Thoracic aorta (tissue), 2 donors: ENCODE data around the gene MYOCOS. TPM values are rescaled to one million over a fixed set of nuclear protein-coding genes. Genes with fewer than 3 reads are reported as not detected.
A peak's percentile ranks its signal among the peaks of the same experiment; 100 is the strongest.
"Not testable (repeated sequence)": the region's sequence is repeated elsewhere in the genome, so short reads cannot be mapped to it uniquely, and the experiment has no call there.

Experiments
- ATAC-seq: fragments of 150-250 bp; one replicate; pipeline ENCODE4 v1.8.0; 2017; ENCODE audit warnings: low read depth; ENCODE audit not compliant: insufficient number of reproducible peaks, low FRiP score
- DNase-seq: peaks from one replicate; pipeline ENCODE4 v3.0.0-alpha.2; 2020; ENCODE audit warnings: low spot score
- H3K27ac ChIP-seq, 2 donors: fragments of 200-600 bp; sonication (generic); 1 replicate in 1 of 2; 2 replicates in 1 of 2; pipeline ENCODE4 v1.5.1; 2016; ENCODE audit warnings: mild to moderate bottlenecking in 2 of 2, moderate library complexity in 2 of 2
- H3K27me3 ChIP-seq: fragments of 200-600 bp; sonication (generic); replicated peaks from 2 replicates; pipeline ENCODE4 v1.6.0; 2016; ENCODE audit warnings: mild to moderate bottlenecking; ENCODE audit not compliant: insufficient read depth
- H3K36me3 ChIP-seq: fragments of 200-600 bp; sonication (generic); one replicate; pipeline ENCODE4 v1.5.1; 2016
- H3K4me1 ChIP-seq, 2 donors: fragments of 200-600 bp; sonication (generic); 1 replicate in 1 of 2; 2 replicates in 1 of 2; pipeline versions ENCODE4 v1.5.1 to v1.6.0; 2016; ENCODE audit warnings: low read depth in 2 of 2, mild to moderate bottlenecking in 1 of 2; ENCODE audit not compliant: control insufficient read depth in 1 of 2
- H3K4me3 ChIP-seq: fragments of 200-600 bp; sonication (generic); 2 replicates; pipeline ENCODE4 v1.5.1; 2016; ENCODE audit warnings: mild to moderate bottlenecking
- H3K9me3 ChIP-seq: fragments of 200-600 bp; sonication (generic); 2 replicates; pipeline ENCODE4 v1.5.1; 2016
- total RNA-seq, 2 donors: library from RNA; depleted of rRNA; stranded (reverse); fragments of >200 nt; gene quantifications; one replicate each; pipeline versions ENCODE4 v1.1.0 to v1.2.3, GENCODE V29; 2016
- TF ChIP-seq, protein P1 (sequence below): fragments of 200-600 bp; sonication (generic); IDR thresholded peaks from one replicate; pipeline ENCODE4 v1.5.1; 2019; ENCODE audit warnings: antibody characterized with exemption

MYOCOS gene
- total RNA-seq, 2 donors from 2014 or later = not detected

DNA sequence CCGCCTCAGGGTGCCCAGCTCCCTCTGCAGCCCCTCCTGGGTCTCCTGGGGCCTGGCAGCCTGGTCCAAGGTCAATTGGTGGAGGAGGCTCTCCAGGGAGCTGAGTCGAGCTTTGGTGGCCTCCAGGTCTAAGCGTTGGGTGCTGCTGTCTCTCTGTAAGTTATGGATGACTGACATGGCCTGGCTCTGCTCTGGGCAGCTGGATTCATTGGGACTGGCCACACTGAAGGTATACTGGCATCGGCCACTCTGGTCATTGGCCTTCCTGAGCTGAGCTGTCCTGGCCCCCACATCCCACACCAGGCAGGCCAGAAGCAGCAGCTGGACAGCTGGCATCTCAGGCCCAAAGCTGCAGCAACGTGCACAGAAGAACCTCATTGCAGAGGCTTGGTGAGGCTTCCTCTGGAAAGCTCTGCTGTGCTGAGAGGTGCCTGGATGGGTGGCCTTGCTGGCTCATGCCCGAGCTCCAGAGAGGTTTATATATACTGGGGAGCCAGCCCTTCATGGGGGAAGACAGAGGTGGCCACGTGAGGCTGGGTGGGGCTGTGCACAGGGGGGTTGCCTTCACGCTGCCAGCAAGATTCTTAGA, 30.3 kb downstream of the MYOCOS start, which contains the start of gene MYOC:
Gene MYOC, minus strand, starts transcription at position 455 of the 589 bp plus-strand sequence. Its CDS starts 77 bp downstream, at position 378.
- TF ChIP-seq, protein P1, sequence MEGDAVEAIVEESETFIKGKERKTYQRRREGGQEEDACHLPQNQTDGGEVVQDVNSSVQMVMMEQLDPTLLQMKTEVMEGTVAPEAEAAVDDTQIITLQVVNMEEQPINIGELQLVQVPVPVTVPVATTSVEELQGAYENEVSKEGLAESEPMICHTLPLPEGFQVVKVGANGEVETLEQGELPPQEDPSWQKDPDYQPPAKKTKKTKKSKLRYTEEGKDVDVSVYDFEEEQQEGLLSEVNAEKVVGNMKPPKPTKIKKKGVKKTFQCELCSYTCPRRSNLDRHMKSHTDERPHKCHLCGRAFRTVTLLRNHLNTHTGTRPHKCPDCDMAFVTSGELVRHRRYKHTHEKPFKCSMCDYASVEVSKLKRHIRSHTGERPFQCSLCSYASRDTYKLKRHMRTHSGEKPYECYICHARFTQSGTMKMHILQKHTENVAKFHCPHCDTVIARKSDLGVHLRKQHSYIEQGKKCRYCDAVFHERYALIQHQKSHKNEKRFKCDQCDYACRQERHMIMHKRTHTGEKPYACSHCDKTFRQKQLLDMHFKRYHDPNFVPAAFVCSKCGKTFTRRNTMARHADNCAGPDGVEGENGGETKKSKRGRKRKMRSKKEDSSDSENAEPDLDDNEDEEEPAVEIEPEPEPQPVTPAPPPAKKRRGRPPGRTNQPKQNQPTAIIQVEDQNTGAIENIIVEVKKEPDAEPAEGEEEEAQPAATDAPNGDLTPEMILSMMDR = no peak
- Histone ChIP-seq H3K27ac (peak within 1 kb of the TSS; percentile 87), H3K4me3 (no peak within 1 kb of the TSS), H3K4me1 (peaks cover 36 to 58% of the 10 kb centered on the region in 2 donors), H3K9me3 (no peaks in the 10 kb centered on the region), H3K27me3 (no peaks in the 10 kb centered on the region), H3K36me3 (no peaks in the 10 kb centered on the region)
- ATAC-seq (no peak), DNase-seq (no peak)

DNA sequence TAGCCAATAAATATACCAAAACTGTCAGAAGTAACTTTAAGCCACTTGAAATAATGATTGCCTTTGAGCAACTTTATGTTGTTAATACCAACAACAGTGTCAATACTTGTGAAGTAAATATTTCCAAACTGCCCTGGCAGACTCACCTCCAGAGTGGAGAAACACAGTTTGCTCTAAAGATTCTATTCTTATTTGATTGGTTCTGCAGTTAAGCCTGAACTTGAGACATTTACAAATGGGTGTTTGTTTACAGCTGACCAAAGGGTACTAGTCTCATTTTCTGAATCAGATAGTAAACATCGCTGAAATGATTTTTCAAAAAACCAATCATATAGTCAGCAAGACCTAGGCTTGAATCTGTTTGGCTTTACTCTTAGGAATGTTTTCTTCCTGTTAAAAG, 31.8 kb downstream of the MYOCOS start:
- H3K4me3 ChIP-seq = peak overlapping the region; percentile 49
- no peaks in the 10 kb centered on the region for H3K27me3 ChIP-seq
- H3K36me3 ChIP-seq = no peaks in the 10 kb centered on the region
- H3K4me1 ChIP-seq = peaks cover 36 to 62% of the 10 kb centered on the region in 2 donors
- peak overlapping the region; percentile 87 for H3K27ac ChIP-seq
- DNase-seq (no peak), ATAC-seq (no peak)
- no peaks in the 10 kb centered on the region for H3K9me3 ChIP-seq
- TF ChIP-seq, protein P1 = no peak

DNA sequence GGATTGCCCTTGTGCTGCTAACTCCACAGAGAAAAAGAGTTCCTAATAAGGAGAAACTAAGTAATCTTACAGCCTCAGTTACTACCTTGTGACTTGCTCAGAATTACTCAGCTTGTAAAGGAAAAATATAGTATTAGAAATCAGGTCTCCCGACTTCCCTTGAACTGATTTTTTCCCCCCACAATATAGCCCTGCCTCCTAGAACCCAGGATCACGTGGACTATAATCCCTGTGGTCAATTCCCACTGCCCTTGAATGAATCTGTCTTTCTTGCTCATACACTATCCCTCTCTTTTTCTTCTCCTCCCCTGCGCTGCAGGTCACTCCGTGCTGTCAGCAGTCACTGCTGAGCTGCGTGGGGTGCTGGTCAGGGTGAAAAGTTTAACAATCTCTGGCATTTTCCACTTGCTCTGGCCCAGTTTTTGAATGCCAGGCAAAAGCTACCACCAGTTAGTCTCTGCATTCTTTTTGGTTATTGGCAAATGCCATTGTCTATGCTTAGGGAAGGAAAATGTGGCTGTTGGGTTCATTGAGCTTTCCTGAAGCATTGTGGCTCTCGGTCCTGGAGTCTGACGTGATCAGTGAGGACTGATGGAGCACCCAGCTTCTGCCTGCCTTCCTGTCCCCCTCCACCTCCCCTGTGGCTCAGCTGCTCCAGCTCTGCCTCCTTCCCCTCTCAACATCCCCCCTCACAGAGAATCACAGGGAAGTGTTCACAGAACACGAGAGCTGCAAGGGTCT, 32.3 kb downstream of the MYOCOS start:
- DNase-seq (no peak), ATAC-seq (peak; percentile 42)
- H3K36me3 ChIP-seq = no peaks in the 10 kb centered on the region
- H3K27ac ChIP-seq = peak overlapping the region; percentile 87
- H3K9me3 ChIP-seq = no peaks in the 10 kb centered on the region
- peak overlapping the region; percentile 49 for H3K4me3 ChIP-seq
- peaks cover 36 to 62% of the 10 kb centered on the region in 2 donors for H3K4me1 ChIP-seq
- TF ChIP-seq, protein P1 = no peak
- H3K27me3 ChIP-seq = no peaks in the 10 kb centered on the region

DNA sequence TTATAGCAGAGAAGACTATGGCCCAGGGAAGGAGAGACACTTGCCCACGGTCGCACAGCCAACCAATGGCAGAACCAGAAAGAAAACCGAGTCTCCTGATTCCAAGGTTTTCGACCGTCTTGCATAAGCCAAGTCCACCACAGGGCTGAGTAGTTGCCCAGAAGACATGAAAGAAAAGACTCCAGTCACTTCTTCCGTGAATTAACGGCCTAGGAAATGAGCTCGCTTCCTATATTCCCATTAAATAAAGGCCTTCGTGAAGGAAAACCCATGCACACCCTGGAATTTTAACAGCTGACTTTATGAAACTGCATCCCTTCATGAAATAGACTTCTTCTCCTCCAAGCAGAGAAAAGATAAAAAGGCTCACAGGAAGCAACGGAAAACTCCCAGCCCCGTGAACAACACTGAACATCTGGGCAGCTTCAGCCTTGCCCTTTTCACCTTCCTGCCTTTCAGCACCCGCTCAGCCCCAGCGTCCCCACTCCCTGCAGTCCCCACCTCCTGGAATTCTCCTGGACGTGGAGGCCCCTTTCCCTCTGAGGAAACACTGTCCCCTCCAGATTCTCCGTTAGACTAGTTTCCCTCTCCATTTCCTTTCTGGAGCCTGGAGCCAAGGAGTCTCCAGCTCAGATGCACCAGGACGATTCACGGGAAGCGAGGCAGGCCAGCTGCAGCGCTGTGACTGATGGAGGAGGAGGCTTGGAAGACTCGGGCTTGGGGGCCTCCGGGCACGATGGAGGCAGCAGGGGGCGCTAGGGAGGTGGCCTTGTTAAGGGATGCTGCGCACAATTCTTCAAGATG, 33.1 kb downstream of the MYOCOS start:
- peak overlapping the region; percentile 49 for H3K4me3 ChIP-seq
- no peak for DNase-seq
- TF ChIP-seq, protein P1 = peak; percentile 54

DNA sequence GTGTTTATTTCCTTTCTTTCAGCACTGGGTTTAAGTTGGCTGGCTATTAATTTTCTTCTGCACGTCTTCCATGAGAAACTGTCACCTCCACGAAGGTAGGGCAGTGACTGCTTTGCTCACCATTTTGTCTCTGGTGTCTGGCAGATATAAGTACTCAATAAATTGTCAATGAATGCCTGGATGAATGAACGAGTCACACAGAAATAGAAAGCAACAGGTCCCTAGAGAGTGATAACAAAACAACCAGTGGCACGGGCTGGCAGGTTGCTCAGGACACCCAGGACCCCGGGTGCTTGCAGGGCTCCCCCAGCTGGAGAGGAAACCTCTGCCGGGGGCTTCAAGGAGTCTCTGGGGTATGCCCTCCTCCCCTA, 33.7 kb downstream of the MYOCOS start:
- H3K36me3 ChIP-seq = no peaks in the 10 kb centered on the region
- DNase-seq = no peak
- no peaks in the 10 kb centered on the region for H3K27me3 ChIP-seq
- H3K4me1 ChIP-seq = peaks cover 36 to 55% of the 10 kb centered on the region in 2 donors
- TF ChIP-seq, protein P1 = no peak
- H3K4me3 ChIP-seq = peak overlapping the region; percentile 49
- H3K9me3 ChIP-seq = no peaks in the 10 kb centered on the region
- ATAC-seq = no peak
- peak overlapping the region; percentile 87 for H3K27ac ChIP-seq

More for the DNA sequence above, 33.1 kb downstream of the MYOCOS start:
- Histone ChIP-seq H3K9me3 (no peaks in the 10 kb centered on the region), H3K27me3 (no peaks in the 10 kb centered on the region), H3K36me3 (no peaks in the 10 kb centered on the region), H3K4me1 (peaks cover 36 to 55% of the 10 kb centered on the region in 2 donors), H3K27ac (peak overlapping the region; percentile 87)
- no peak for ATAC-seq

DNA sequence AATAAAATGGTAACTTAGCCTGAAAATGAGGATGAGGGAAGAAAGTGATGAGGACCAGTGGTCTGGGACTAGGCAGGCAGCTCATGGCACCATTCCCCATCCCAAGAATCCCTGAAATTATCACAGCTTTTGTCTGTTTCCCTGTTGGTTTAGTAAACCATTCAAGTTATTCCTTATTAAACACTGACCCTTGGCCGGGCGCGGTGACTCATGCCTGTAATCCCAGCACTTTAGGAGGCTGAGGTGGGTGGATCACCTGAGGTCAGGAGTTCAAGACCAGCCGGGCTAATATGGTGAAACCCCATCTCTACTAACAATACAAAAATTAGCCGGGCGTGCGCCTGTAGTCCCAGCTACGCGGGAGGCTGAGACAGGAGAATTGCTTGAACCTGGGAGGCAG, 34.2 kb downstream of the MYOCOS start:
- Histone ChIP-seq H3K4me1 (peaks cover 36 to 55% of the 10 kb centered on the region in 2 donors), H3K27ac (peak overlapping the region; percentile 87)
- DNase-seq, H3K9me3 ChIP-seq, H3K27me3 ChIP-seq, H3K36me3 ChIP-seq, H3K4me3 ChIP-seq, ATAC-seq: not testable (repeated sequence)
